NCI-H446 treated with DMSO at 0.1 percent for 48 hours (cell line): Measurements from ENCODE around the gene SCT.

Experiments used
- DNase-seq: peaks from one replicate; lab custom pipeline; 2025; lab: John Stamatoyannopoulos, UW

Gene SCT

GRCh38 chr11:643849-644738 lies 17.1 kb upstream of the SCT start:
- DNase-seq, result no peak

DNA sequence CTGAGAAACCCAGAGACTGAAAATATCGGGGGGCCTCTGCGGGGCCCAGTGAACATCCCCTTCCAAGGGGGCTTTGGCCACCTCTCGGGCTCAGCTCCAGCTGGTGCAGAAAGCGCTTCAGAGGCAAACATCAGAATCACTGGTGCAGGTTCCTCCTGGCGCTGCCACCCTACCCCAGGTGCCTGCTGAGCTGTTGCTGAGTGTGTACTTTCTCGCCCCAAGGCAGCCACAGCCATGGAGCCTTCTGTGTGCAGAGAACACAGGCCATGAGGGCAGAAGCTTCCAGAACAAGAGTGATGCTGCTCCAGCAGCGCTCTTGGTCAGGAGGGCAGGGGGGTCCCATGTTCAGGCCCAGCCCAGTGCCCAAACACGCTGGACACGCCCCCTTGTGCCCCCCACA lies 16.4 kb upstream of the SCT start:
- no peak for DNase-seq

DNA sequence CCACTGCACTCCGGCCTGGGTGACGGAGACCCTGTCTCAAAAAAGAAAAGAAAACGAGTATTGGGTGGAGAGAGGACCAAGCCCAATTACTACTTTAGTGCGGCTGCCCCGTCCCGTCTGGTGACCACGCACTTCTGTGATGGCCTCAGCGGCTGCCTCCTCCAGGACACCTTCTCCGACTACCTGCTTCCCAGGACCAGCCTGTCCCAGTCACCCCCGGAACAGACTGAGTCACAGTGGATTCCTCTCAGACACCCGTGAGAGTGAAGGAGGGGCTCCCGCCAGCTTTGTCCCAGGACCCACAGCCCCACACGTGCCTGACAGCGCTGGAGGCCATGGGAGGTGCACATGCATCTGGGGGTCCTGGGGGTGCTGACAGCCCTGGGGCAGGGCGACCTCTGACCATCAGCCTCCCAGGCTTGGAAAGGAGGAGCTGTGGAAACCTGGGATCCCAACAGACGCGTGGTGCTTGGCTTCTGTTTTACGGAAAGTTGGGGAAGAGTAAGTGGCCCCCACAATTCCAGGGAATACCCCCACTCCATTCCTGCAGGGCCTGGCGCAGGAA lies 14.9 kb upstream of the SCT start:
- no peak for DNase-seq

DNA sequence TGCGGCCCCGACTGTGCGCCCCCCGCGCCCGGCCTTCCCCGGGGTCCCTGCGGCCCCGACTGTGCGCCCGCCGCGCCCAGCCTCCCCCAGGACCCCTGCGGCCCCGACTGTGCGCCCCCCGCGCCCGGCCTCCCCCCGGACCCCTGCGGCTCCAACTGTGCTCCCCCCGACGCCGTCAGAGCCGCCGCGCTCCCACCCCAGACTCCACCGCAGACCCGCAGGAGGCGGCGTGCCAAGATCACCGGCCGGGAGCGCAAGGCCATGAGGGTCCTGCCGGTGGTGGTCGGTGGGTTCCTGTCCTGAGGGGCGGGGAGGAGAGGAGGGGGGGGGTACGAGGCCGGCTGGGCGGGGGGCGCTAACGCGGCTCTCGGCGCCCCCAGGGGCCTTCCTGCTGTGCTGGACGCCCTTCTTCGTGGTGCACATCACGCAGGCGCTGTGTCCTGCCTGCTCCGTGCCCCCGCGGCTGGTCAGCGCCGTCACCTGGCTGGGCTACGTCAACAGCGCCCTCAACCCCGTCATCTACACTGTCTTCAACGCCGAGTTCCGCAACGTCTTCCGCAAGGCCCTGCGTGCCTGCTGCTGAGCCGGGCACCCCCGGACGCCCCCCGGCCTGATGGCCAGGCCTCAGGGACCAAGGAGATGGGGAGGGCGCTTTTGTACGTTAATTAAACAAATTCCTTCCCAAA lies 13.2 kb upstream of the SCT start:
- DNase-seq, result no peak

GRCh38 chr11:639332-639955 lies 12.5 kb upstream of the SCT start:
- no peak for DNase-seq

- DNase-seq, result no peak
Observed at GRCh38 chr11:638631-639331, 11.8 kb upstream of the SCT start.

DNA sequence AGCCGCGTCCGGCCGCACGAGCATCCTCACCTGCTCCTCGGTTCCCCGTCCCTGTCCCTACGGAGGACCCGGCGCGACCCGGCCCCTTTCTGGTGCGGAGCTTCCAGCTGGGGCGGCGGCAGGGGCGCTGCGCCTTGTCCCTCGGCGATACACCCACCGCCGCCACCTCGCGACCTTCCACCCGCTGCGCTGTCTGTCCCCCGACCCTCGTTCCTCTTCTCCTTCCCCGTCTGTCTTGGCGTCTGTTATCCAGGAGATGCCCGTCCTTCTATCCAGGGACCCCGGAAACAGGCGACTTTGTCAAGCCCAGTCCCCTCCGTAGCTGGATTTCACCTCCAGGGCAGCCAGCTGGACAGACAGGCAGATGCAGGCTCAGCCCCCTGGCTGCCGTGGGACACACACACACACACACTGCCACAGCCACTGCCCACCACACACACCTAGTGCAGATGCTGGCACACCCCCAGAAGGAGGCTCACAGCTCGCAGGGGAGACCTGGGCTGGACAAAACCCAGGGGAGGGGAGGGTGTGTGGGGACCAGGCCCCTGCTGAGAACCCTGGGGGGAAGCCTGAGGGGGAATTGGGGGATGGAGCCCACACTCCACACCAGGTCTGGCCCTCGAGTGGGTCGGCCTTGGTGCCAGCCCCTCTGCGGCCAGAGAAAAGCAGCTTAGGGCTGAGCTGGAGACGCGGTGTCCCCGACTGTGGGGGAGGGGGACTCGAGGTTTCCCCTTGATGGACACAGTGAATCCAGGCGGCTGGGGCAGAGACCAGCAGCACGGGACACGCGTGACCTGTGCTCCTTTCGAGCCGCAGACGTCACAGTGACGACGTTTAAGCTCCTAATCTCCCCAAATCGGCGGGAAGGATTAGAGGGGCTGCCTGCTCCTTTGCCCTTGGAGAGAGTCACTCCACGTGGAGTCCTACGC lies 10.9 kb upstream of the SCT start:
- DNase-seq, result no peak

GRCh38 chr11:637333-637592 lies 10.3 kb upstream of the SCT start:
- no peak for DNase-seq

DNA sequence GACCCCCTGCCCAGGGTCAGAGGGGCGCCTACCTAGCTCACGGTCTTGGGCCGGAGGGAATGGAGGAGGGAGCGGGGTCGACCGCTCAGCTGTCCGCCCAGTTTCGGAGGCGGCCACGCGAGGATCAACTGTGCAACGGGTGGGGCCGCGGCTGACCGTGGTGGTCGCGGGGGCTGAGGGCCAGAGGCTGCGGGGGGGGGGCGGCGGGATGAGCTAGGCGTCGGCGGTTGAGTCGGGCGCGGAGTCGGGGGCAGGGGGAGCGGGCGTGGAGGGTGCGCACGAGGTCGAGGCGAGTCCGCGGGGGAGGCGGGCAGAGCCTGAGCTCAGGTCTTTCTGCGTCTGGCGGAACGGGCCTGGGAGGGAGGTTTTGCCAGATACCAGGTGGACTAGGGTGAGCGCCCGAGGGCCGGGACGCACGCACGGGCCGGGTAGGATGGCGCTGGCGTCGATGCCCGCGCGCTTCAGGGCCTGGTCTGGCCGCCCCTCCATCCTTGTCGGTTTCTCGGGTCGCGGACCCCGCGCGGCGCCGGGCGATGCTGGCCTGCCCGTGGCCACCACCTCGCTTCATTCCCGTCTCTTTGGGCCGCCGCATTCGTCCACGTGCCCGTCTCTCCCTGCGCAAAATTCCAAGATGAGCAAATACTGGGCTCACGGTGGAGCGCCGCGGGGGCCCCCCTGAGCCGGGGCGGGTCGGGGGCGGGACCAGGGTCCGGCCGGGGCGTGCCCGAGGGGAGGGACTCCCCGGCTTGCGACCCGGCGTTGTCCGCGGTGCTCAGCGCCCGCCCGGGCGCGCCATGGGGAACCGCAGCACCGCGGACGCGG lies 9.7 kb upstream of the SCT start, which contains the start of gene DRD4:
DRD4 (plus strand) TSS at position 759 of the 822 bp plus-strand sequence; CDS start at position 795, 36 bp downstream.
- no peak for DNase-seq

- no peak for DNase-seq
Observed at GRCh38 chr11:635945-636510, 9.0 kb upstream of the SCT start.

GRCh38 chr11:630871-631270 lies 3.9 kb upstream of the SCT start:
- DNase-seq, result no peak

DNA sequence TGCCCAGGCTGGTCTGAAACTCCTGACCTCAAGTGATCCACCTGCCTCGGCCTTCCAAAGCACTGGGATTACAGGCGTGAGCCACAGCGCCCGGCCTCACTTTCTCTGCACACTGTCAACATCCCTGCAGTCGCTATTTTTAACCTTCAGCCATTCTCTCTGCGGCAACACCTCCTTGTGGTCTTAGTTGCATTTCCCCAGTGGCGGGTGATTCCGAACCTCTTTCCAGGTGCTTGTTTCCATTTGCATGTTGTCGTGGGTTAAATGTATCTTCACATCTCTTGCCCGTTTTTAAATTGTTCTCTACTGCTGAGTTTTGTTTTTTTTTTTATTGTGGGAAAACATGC lies 2.2 kb upstream of the SCT start:
- DNase-seq, result no peak

- DNase-seq, result no peak
Observed at GRCh38 chr11:628056-628455, 1.1 kb upstream of the SCT start.

- no peak for DNase-seq
Observed at GRCh38 chr11:627308-627576, 261 bp upstream of the SCT start.

- DNase-seq, result no peak
Observed at GRCh38 chr11:625636-626268, 1.2 kb downstream of the SCT start.

DNA sequence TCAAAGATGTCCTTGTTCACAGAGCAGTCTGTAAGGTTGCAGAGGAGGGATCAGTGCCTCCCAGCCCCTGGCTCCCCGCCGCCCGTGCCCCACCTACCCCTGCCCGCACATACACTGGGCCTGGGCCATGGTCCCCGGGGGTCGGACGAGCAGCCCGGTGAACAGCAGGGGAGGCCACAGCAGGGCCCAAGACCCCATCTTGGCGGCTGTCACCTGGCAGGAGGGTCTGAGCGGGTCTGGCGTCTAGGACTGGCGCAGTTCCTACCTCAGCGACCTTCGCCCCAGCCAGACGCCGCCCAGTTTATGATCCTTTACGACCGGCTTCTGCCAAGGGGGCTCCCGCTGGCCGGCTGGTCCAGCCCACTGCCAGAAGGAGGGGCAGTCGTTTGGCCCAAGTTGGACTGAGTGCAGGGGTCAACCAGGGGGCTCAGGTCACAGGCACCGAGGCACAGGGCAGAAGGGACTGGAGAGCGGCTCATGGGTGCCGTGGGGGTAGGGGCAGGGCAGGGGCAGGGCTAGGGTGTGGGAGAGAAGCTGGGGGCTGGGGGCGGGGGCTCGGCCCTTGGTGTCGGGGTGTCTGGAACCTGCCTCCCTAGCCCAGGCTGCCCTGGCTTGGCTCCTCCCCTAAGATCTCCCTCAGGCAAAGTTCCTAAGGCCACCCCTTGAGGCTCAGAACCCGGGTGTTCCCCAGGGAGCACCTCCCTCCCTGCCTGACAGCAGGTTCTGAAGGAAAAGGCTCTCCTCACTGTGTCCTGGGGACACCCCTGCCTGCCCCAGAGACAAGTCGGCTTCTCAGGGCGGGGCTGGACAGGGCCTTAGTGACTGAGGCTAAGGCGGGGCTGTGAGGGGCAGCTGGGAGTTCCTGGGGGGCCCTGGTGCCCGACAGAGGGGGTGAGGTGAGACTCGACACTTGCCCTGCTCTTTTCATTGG lies 2.0 kb downstream of the SCT start, which contains the start of gene CDHR5:
CDHR5 (minus strand) TSS at position 251 of the 931 bp plus-strand sequence; CDS start at position 198, 53 bp downstream.
- no peak for DNase-seq

DNA sequence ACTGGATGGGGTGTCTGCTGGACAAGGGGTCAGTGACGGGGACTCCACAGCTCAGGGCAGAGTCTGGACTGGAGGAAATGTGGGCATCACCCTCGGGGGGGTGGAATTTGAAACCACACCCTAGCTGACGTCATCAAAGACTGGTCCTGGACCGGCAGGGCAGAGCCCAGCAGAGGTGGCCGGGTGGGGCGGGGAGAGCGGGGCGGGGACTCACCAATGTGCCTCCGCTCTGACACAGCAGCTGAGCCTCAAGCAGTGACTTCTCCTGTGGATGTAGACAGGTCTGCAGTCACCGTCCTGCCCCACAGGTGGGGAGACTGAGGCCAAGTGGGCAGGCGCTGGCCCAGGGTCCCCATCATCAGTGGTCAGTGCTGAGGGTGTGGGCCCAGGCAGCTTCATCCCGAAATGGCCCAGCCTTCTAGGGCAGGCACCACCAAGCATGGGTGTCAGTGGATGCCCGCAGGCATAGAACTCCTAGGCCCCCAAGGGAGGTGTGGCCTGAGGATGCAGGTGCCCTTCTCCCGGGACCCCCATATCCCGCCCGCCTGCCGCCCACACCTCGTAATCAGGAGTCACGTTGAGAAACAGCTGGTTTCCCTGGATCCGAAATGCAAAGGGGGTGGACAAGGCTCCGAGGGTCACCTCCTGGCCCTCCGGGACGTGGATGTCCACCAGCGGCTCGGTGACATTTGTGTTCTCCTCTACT lies 2.8 kb downstream of the SCT start:
- no peak for DNase-seq

- no peak for DNase-seq
Observed at GRCh38 chr11:623349-623869, 3.6 kb downstream of the SCT start.
